Muscle of leg (tissue), 11 donors: Measurements from ENCODE around the gene MARVELD3. TPM values are rescaled to one million over a fixed set of nuclear protein-coding genes. Genes with fewer than 3 reads are reported as not detected.

Source experiments
- DNase-seq: peaks from one replicate; pipeline ENCODE4 v3.0.0; 2013
- H3K27ac ChIP-seq: one replicate; pipeline ENCODE4 v1.5.1; 2013; ENCODE audit warnings: mild to moderate bottlenecking, low read length, control low read depth
- H3K27me3 ChIP-seq: one replicate; pipeline ENCODE4 v1.6.1; 2013; ENCODE audit warnings: low read length; ENCODE audit not compliant: control insufficient read depth, insufficient read depth
- H3K36me3 ChIP-seq: one replicate; pipeline ENCODE4 v1.6.1; 2013; ENCODE audit warnings: low read length; ENCODE audit not compliant: control insufficient read depth, insufficient read depth
- H3K4me1 ChIP-seq: one replicate; pipeline ENCODE4 v1.6.1; 2013; ENCODE audit warnings: low read length; ENCODE audit not compliant: control insufficient read depth, insufficient read depth
- H3K4me3 ChIP-seq: one replicate; pipeline ENCODE4 v1.5.1; 2013; ENCODE audit warnings: low read length, control low read depth
- H3K9me3 ChIP-seq: replicated peaks from 2 replicates; pipeline ENCODE4 v1.6.1; 2013; ENCODE audit warnings: low read depth, low read length; ENCODE audit not compliant: control insufficient read depth
- WGBS: methylation state at CpG from one replicate; pipeline ENCODE4 v1.1.5; 2013; ENCODE audit warnings: missing lambda C conversion rate; ENCODE audit not compliant: insufficient coverage; 5-methylcytosine and 5-hydroxymethylcytosine counted together
- polyA plus RNA-seq, 8 donors: library from polyadenylated mRNA; unstranded; fragments of 120-200 nt; gene quantifications; one replicate each; pipeline versions ENCODE4 v1.2.1 to v1.2.3, GENCODE V29; 2013; ENCODE audit warnings: inconsistent platforms in 1 of 8, low replicate concordance in 1 of 8; ENCODE audit not compliant: insufficient read length in 8 of 8, insufficient read depth in 1 of 8
- total RNA-seq: library from RNA; stranded (reverse); fragments of 120-200 nt; gene quantifications from one replicate; pipeline ENCODE4 v1.2.4, GENCODE V29; 2013

Gene MARVELD3
- total and polyA plus RNA-seq, 9 donors, result 0.14 to 4.0 (median 0.30) TPM; not detected in 1

DNA sequence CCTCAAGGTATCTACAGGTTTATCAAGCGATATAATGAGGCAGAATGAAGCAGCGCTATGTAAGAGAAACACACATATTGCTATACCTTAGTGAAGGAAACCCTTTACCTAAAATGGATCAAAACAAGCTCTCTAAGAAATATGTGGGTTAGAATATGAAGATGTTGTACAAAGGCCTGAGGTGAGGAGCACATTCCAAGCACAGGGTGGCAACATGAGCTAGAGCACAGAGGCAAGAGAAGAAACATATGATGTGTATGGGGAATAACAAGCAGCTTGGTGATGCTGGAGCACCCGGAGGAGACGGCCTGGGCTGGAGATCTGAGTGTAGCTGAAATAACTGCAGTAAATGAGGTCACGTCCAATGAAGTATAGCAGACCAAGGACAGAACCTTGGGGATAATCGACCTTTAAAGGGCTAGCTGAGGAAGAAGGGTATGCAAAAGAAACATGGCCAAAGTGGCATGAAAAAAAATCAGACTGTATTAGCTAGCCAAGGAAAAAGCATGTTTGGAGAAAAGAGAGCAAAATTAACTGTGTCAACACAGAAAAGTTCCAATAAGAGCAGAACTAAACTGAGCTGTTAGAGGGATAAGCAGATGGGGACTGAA lies 44.0 kb downstream of the MARVELD3 start:
- H3K9me3 ChIP-seq, result no peaks in the 10 kb centered on the region
- H3K27me3 ChIP-seq, result no peaks in the 10 kb centered on the region
- H3K36me3 ChIP-seq, result peaks cover 31% of the 10 kb centered on the region
- no peak overlapping the region for H3K27ac ChIP-seq
- 91% methylated on average over 4 of the region's 6 CpGs for WGBS
- no peak for DNase-seq
- H3K4me3 ChIP-seq, result no peak overlapping the region
- H3K4me1 ChIP-seq, result no peaks in the 10 kb centered on the region

DNA sequence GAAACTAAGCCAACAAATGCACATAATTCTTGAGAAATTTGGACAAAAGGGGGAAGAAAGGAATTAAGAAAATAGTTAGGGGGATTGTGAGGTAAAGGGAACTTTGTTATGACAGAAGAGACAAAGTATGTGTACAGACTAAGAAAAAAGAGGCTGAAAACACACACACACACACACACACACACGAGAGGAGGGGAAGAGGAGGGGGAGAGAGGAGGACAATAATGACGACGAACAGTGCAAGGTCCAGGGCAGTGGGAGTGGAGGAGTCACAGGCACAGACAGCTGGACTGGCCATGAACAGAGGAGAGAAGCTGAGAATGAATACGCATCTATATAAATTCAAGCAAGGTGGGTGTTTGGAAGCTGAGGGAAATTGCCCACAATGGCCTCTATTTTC lies 44.6 kb downstream of the MARVELD3 start:
- no peak for DNase-seq
- Histone ChIP-seq H3K36me3 (peaks cover 34% of the 10 kb centered on the region), H3K27me3 (no peaks in the 10 kb centered on the region), H3K4me1 (no peaks in the 10 kb centered on the region), H3K4me3 (no peak overlapping the region), H3K9me3 (no peaks in the 10 kb centered on the region), H3K27ac (no peak overlapping the region)
- WGBS, result 100% methylated on average over 1 of the region's 4 CpGs

DNA sequence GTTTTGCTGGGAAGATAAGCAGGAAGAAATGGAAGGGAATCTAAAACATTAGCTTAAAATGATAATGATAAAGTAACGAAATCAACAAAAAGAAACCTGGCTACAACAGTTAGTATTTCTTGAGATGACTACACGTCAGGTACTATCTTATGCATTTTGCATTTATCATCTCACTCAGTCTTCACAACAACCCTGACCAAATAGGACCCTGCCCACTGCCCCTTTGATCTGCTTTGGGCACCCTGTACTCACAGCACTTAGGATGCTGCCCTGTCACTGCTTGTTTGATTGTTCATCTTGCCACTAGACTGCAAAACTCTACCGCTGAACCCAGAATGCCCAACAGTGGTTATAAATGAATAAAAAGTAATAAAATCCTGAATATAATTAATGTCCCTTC lies 45.2 kb downstream of the MARVELD3 start:
- Histone ChIP-seq H3K4me3 (no peak overlapping the region), H3K36me3 (peaks cover 39% of the 10 kb centered on the region), H3K27me3 (no peaks in the 10 kb centered on the region), H3K27ac (no peak overlapping the region), H3K9me3 (no peaks in the 10 kb centered on the region), H3K4me1 (no peaks in the 10 kb centered on the region)
- no peak for DNase-seq
- 83% methylated on average over 1 of the region's 3 CpGs for WGBS

DNA sequence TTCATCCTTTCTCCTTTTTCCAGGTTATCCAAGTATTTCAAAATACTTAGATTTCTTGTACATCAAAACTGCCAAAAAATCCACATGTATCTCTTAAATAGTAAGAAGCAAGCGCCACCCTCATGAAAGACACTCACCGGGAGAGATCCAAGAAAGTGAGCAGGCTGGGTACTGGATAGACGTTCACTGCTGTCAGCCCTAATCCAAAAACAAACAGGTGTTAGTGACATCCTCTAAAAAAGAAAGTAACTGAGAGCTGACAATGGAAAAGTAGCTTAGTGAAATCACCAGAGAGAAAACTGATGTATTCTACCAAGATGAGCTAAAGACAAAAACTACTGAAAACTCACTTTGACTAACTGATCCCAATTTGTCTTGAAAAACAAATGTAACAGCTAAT lies 46.1 kb downstream of the MARVELD3 start:
- no peak for DNase-seq
- Histone ChIP-seq H3K27ac (no peak overlapping the region), H3K27me3 (no peaks in the 10 kb centered on the region), H3K4me3 (no peak overlapping the region), H3K9me3 (no peaks in the 10 kb centered on the region), H3K4me1 (no peaks in the 10 kb centered on the region), H3K36me3 (peaks cover 40% of the 10 kb centered on the region)
- no CpG with 5 or more reads among the region's 3 CpGs for WGBS

DNA sequence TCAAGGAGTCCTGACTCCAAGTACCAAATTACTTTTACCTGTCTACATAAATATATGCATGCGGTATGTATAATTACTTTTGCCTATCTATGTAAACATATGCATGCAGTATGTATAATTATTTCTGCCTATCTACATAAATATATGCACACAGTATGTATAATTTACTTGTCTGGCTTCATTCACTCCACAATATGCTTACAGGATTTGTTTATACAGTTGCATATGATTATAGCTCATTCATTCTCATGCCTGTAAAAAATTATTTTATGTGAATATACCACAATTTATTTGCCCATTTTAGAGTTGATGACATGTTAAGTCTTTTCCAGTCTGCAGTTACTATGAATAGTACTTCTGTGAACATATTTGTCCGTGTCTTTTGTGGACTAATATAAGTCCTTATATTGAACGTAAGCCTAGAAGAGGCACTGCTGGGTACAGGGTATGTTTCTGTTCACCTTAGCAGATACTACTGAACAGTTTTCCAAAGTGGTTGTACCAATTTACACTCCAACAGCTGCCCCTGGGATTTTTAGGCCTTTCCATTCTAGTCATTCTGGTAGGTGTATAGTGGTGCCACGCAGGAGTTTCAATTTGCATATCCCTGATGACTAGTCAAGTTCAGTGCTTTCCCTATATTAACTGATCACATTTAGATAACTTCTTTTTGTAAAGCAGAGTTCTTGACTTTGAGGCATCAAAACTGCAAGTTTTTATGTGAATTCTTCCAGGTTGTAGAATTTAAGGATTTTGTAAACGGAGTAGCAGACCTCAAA lies 47.0 kb downstream of the MARVELD3 start:
- Histone ChIP-seq H3K4me1 (no peaks in the 10 kb centered on the region), H3K4me3 (no peak overlapping the region), H3K9me3 (no peaks in the 10 kb centered on the region), H3K36me3 (peaks cover 38% of the 10 kb centered on the region), H3K27ac (no peak overlapping the region), H3K27me3 (no peaks in the 10 kb centered on the region)
- no peak for DNase-seq
- WGBS, result no CpG with 5 or more reads among the region's 5 CpGs

DNA sequence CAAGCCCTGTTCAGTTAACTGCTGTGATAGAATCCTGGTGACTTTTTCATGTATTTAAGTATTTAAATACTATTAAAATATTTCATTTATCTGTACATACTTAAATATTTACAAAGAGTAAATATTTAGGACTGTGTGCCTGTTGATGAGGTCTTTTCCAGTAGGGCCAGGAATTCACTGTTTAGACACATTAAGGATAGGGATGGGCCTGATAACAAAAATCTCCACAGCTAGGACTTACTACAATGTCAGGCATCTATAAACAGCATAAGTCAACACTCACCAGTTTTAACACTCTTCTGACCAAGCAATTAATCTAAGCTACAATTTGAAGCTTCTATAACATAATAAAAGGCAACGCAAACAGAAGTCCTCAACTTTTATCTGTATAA lies 47.6 kb downstream of the MARVELD3 start:
- no peak for DNase-seq
- no CpG with 5 or more reads among the region's 1 CpG for WGBS
- H3K36me3 ChIP-seq, result peaks cover 38% of the 10 kb centered on the region
- H3K27me3 ChIP-seq, result no peaks in the 10 kb centered on the region
- H3K27ac ChIP-seq, result no peak overlapping the region
- H3K4me3 ChIP-seq, result no peak overlapping the region
- H3K9me3 ChIP-seq, result no peaks in the 10 kb centered on the region
- H3K4me1 ChIP-seq, result no peaks in the 10 kb centered on the region

DNA sequence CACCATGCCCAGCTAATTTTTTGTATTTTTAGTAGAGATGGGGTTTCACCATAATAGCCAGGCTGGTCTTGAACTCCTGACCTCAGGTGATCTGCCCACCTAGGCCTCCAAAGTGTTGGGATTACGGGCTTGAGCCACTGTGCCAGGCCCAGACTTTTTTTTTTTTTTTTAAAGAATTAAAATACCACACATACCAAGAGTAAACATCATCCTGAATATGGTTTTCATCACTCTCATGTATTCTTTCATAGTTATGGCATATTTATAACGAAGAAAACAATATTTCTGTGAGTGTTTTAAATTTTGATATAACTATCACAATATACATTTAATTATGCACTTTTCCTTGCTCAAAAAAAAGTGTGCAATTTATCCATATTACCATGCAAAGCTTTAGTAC lies 48.2 kb downstream of the MARVELD3 start:
- Histone ChIP-seq H3K27me3 (no peaks in the 10 kb centered on the region), H3K4me1 (no peaks in the 10 kb centered on the region), H3K36me3 (peaks cover 36% of the 10 kb centered on the region), H3K4me3 (no peak overlapping the region), H3K27ac (no peak overlapping the region), H3K9me3 (no peaks in the 10 kb centered on the region)
- no peak for DNase-seq
- no CpG with 5 or more reads among the region's 2 CpGs for WGBS

DNA sequence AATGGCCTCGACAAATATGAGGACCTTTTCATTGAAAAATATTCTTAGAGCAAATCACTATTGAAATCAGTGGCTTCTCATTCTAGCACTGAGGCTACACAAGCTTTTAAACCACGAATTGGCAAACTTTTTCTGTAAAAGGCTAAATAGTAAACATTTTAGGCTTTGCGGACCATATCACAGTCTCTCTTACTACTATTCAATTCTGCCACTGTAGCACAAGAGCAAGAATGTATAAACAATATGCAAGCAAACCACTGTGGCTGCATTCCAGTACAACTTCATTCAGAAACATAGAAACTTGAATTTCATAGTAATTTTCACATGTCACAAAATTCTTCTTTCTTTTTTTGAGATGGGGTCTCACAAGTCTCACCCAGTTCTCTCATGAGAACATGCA lies 49.4 kb downstream of the MARVELD3 start:
- no peaks in the 10 kb centered on the region for H3K4me1 ChIP-seq
- peaks cover 34% of the 10 kb centered on the region for H3K36me3 ChIP-seq
- 90% methylated on average over 2 of the region's 3 CpGs for WGBS
- no peak for DNase-seq
- no peak overlapping the region for H3K4me3 ChIP-seq
- H3K27ac ChIP-seq, result no peak overlapping the region
- H3K9me3 ChIP-seq, result no peaks in the 10 kb centered on the region
- no peaks in the 10 kb centered on the region for H3K27me3 ChIP-seq

DNA sequence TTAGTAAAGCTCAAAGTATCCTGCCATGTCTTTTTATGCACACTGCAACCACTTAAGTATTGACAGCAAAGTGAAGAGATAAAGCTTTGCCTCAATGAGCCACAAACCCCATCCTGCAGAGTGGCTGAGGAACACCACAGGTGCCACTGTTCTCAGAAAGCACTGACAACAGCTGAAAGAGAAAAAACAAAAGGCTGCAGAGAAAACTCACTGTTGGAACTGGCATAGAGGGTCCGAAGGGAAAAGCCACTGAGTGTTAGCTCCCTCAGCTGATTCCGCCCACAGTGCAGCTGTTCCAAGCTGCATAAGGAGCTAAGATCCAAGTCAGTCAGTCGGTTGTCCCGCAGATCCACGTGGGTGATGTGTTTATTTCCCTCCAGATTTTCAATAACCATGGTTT lies 50.3 kb downstream of the MARVELD3 start:
- no peak overlapping the region for H3K4me3 ChIP-seq
- H3K36me3 ChIP-seq, result peaks cover 29% of the 10 kb centered on the region
- DNase-seq, result peak; percentile 27
- WGBS, result 86% methylated on average over 2 of the region's 5 CpGs
- H3K27me3 ChIP-seq, result no peaks in the 10 kb centered on the region
- no peaks in the 10 kb centered on the region for H3K9me3 ChIP-seq
- no peaks in the 10 kb centered on the region for H3K4me1 ChIP-seq
- no peak overlapping the region for H3K27ac ChIP-seq

DNA sequence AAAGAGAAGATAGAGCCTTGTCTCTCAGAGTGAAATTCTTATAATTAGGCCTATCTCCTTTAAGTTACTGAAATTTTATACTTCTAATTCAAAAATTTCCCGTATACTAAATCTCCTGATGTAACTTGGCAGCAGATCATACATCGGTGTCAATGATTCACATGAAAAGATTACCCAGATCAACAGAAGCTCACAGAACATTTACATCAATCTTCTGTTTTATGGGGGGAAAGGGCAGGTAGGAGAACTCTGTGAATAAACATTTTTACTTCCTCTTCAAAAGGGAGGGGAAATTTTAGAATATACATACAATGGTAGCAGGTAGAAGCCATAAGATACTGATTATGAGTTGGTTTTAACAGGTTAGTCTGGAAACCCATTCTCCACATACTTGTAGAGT lies 55.4 kb downstream of the MARVELD3 start:
- Histone ChIP-seq H3K9me3 (no peaks in the 10 kb centered on the region), H3K27ac (no peak overlapping the region), H3K4me3 (no peak overlapping the region), H3K27me3 (no peaks in the 10 kb centered on the region), H3K4me1 (no peaks in the 10 kb centered on the region), H3K36me3 (peaks cover 22% of the 10 kb centered on the region)
- no CpG with 5 or more reads among the region's 2 CpGs for WGBS
- DNase-seq, result no peak
